SIG-M5 treated with dmso at 0.1 percent for 504 hours (cell line): ENCODE measurements around the gene NSUN7.
"Not testable (repeated sequence)": the region's sequence is repeated elsewhere in the genome, so short reads cannot be mapped to it uniquely, and the experiment has no call there.

Experiments
- DNase-seq: peaks from one replicate; lab custom pipeline; 2025; ENCODE audit not compliant: unreplicated experiment; lab: John Stamatoyannopoulos, UW

NSUN7 gene

DNA sequence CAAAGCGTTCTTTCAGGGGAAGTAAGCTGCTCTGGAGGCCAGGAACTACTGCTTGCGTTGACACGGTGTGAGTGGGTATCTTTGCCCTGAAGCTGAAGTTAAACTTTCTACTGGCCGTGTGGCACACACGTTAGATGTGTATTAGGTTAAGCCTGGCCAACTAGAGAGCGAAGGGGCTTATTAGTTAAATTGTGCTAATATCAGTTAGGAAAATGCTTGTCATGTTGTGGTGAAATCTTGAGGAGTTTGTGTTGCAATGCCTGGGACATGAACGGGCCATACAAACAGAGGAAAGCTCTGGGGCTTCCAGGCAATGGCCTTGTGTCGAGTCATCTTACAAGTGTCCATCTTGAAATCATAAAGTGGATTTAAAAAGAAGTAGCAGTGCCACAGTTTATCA, 62.6 kb downstream of the NSUN7 start:
- peak; percentile 21 for DNase-seq

GRCh38 chr4:40812856-40813255, 63.1 kb downstream of the NSUN7 start:
- no peak for DNase-seq

DNA sequence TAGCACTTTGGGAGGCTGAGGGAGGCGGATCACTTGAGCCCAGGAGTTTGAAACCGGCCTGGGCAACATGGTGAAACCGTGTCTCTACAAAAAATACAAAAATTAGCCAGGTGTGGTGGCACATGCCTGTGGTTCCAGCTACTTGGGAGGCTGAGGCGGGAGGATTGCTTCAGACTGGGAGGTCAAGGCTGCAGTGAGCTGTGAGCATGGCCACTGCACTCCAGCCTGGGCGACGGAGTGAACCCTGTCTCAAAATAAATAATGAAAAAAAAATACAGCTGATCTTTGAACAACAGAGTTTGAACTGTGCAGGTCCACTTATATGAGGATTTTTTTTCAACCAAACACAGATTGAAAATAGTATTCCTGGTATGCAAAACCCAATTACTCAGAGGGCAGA, 67.4 kb downstream of the NSUN7 start:
- DNase-seq = not testable (repeated sequence)

GRCh38 chr4:40820101-40820500, 70.3 kb downstream of the NSUN7 start:
- no peak for DNase-seq

- DNase-seq = no peak
Measured at GRCh38 chr4:40822420-40823166, 72.8 kb downstream of the NSUN7 start.

GRCh38 chr4:40825014-40825838, 75.5 kb downstream of the NSUN7 start:
- DNase-seq = no peak

GRCh38 chr4:40826821-40827220, 77.1 kb downstream of the NSUN7 start:
- DNase-seq = no peak

GRCh38 chr4:40827758-40828157, 78.0 kb downstream of the NSUN7 start:
- DNase-seq = no peak

DNA sequence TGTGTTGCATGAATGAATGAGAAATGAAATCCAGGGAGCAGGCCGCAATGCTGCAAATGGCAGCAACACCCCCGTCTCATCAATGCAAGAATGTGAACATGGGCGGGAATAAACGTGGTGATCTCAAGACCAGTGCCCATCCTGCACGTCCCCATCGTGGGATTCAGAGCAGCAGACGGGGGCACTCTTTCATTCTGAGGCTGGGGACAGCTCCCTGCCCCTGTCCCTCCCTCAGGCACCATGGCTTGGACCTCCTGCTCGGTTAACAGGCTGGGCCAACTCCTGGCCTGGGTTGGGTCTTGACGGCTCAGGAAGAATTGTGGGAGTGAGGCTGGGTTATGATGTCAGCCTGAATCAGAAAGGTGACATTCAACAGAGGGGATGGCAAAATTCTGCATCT, 78.9 kb downstream of the NSUN7 start:
- DNase-seq = no peak

DNA sequence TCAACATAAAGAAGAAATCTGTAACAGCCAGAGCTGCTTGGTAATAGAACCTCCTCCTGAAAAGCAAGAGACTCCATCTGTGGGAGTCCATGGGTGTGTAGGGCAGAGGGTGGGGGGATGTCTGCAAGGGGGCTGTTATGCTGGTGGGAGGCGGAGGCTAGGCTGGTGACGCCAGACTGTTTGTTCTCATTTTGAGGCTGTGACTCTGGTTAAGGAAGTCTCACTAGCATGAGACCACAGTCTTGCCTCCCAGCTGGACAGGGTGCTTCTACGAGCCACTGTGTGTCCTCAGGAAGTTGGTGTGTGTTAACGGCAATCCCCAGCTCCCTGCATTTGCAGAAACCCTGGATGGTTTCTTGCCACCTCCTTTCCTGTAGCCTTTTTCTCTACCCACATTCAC, 79.8 kb downstream of the NSUN7 start:
- no peak for DNase-seq

DNA sequence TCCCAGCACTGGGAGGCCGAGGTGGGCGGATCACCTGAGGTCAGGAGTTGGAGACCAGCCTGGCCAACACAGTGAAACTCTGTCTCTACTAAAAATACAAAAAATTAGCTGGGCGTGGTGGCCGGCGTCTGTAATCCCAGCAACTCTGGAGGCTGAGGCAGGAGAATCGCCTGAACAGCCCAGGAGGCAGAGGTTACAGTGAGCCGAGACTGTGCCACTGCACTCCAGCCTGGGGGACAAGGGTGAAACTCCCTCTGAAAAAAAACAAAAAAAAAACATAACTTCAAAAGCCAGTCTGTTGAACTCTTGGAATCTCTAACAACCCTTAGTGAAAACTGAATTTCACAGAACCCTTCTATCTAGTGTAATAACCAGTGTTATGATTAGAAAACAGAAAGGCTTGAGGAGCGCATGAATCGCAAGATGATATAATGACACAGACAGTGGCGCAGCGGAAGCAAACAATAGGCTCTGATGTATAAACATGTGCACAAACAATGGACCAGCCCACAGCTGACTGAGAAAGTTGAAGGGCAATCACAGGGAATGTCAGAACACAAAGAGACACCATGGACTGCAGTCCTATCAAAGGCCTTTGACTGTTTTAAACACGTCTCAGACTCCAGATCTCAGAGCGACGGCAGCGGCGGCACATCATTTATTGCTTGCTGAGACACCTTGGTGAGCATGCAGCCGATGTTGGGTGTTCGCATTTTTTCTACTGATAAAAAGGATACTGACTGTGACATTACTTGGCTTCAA, 81.6 kb downstream of the NSUN7 start:
- DNase-seq = no peak

- no peak for DNase-seq
Measured at GRCh38 chr4:40832175-40832574, 82.4 kb downstream of the NSUN7 start.

DNA sequence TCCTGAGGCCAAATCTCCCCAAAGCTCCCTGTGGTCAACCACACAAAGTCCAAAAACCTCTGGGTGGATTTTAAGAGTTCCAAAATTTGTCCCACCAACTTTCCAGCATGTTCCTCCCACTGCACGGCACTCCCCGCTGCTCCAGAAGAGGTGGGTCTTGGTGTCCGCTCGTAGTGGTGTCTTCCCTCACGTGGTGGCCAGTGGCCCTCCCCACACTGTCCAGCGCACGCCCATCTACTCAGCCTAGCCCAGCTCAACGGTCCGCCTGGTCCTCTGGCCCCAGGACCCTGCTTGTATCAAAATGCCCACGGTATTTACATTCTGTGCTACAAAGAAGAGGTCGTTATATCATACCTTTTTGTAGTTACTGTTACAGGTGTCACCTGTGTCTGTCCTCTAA, 83.5 kb downstream of the NSUN7 start:
- DNase-seq = no peak

- DNase-seq = no peak
Measured at GRCh38 chr4:40837094-40837870, 87.5 kb downstream of the NSUN7 start.

DNA sequence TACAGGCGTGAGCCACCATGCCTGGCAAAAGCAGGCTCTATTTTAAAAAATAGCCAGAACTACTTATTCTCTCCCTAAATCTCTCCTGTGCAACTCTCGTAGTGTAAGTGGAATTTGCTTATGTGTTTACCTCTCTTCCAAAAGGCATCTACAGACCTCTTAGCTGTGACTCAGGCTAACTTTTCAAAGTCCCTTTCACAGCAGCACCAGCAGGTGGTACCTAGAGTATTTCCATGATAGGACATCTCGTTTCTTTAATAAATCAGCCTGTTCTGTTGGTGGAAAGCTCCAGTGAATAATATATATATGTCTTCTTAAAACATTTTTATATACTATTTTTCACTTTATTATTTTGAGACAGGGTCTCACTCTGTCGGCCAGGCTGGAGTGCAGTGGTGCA, 89.0 kb downstream of the NSUN7 start:
- DNase-seq = no peak

DNA sequence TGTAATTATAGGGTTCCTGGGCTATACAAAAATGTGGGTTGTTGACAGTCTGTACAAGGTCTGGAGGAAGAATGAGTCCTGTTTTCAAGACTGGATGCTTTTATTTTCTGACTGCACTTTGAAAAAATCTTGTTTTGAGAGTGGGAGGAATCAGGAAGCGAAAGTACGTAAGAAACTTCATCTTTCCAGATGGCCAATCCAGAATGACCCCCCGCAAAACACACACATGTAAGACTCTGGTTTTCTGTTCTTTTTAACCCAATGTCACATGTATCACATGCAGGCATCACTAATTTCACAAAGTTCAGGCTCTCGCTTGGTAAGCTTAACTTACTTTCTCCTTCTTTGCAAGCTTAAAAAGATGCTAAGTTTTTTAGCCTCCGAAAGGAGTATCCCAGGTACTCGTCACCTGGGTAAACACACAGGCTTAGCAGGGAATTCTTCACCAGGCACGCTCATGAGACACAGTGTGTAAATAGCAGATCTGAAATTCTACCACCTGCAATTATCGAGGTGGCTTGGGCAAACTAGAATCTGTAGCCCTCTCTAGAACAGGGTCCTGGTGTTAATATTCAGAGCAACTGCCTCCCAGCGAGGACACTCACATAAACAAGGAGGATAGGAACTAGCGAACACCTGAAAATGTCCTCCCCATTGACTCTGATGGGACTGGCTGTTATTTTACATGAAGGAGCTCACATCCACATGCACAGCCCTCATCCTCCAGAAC, 90.7 kb downstream of the NSUN7 start:
- DNase-seq = no peak

DNA sequence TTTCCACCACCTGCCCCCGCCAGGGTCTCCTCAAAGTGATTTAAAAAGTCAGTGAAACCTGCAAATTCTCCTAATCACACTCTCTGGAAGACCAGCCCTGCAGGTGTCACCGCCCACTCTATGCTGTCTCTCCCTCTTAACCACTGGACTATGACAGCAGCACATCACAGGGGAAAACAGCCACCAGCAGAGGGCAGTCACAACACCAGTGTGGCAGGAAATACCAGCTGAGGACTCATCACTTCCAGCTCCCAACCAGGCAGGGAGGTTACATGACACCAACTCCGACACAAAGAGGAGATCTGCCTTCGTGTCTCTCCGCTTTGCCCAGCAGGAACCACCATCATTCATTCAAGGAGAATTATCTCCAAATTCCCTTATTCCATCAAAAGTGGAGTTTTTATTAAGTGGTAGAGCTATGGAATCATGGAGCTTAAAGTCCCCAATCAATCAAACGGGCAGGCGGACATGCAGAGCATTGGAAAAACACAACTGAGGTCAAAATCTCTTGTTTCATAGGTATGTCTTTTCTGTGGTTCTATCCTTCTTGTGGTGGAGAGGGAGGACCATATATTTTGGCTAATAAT, 91.3 kb downstream of the NSUN7 start:
- DNase-seq = peak; percentile 76

- DNase-seq = peak; percentile 58
Measured at GRCh38 chr4:40842318-40842717, 92.6 kb downstream of the NSUN7 start.

GRCh38 chr4:40842725-40843423, 93.1 kb downstream of the NSUN7 start:
- no peak for DNase-seq
